Loucy (cell line): Measurements from ENCODE around the gene NRXN3.

Experiments used
- H2AFZ ChIP-seq: fragments of 200-600 bp; sonication (generic); 2 replicates; pipeline ENCODE4 v1.6.0; 2016; ENCODE audit warnings: antibody characterized with exemption, mild to moderate bottlenecking, low read length, moderate library complexity
- H3F3A ChIP-seq: fragments of 200-600 bp; 2 replicates; pipeline ENCODE4 v1.6.0; 2016; ENCODE audit warnings: antibody characterized with exemption, low read depth, mild to moderate bottlenecking
- H3K27me3 ChIP-seq: fragments of 200-600 bp; sonication (generic); 2 replicates; pipeline ENCODE4 v1.6.1; 2014; ENCODE audit warnings: low read length, mild to moderate bottlenecking; ENCODE audit not compliant: insufficient read depth, poor library complexity, severe bottlenecking
- H3K36me3 ChIP-seq: fragments of 200-600 bp; sonication (generic); 2 replicates; pipeline ENCODE4 v1.6.1; 2016; ENCODE audit warnings: low read length; ENCODE audit not compliant: insufficient read depth
- H3K4me1 ChIP-seq: fragments of 200-600 bp; sonication (generic); 2 replicates; pipeline ENCODE4 v1.5.1; 2014; ENCODE audit warnings: low read length, mild to moderate bottlenecking; ENCODE audit not compliant: insufficient read depth, poor library complexity, severe bottlenecking
- H3K4me2 ChIP-seq: fragments of 200-600 bp; sonication (generic); 2 replicates; pipeline ENCODE4 v1.6.0; 2014; ENCODE audit warnings: antibody characterized with exemption, low read length, low read depth, mild to moderate bottlenecking; ENCODE audit not compliant: poor library complexity, severe bottlenecking
- H3K4me3 ChIP-seq: fragments of 200-600 bp; sonication (generic); 2 replicates; pipeline ENCODE4 v1.5.1; 2014; ENCODE audit warnings: low read length, mild to moderate bottlenecking, mixed read lengths; ENCODE audit not compliant: poor library complexity, severe bottlenecking
- H3K79me2 ChIP-seq: fragments of 200-600 bp; sonication (generic); 2 replicates; pipeline ENCODE4 v1.6.1; 2014; ENCODE audit warnings: low read length; ENCODE audit not compliant: insufficient read depth
- H3K9ac ChIP-seq: fragments of 200-600 bp; sonication (generic); 2 replicates; pipeline ENCODE4 v1.6.0; 2014; ENCODE audit warnings: mild to moderate bottlenecking, low read depth, low read length, moderate library complexity; ENCODE audit not compliant: poor library complexity, severe bottlenecking
- H3K9me2 ChIP-seq: fragments of 200-600 bp; sonication (generic); replicated peaks from 2 replicates; pipeline ENCODE4 v1.6.1; 2016; ENCODE audit warnings: low read depth, low read length, mixed read lengths
- H3K9me3 ChIP-seq: fragments of 200-600 bp; sonication (generic); 2 replicates; pipeline ENCODE4 v1.6.1; 2014; ENCODE audit warnings: mild to moderate bottlenecking, antibody characterized with exemption, low read length, low read depth; ENCODE audit not compliant: insufficient read depth
- H4K20me1 ChIP-seq: fragments of 200-600 bp; sonication (generic); 2 replicates; pipeline ENCODE4 v1.6.0; 2014; ENCODE audit warnings: antibody characterized with exemption, low read length, mild to moderate bottlenecking; ENCODE audit not compliant: insufficient read depth, poor library complexity, severe bottlenecking
- CTCF ChIP-seq: fragments of 200-600 bp; sonication (generic); conservative IDR thresholded peaks from 2 replicates; pipeline ENCODE4 v1.5.1; 2014; ENCODE audit warnings: mild to moderate bottlenecking, antibody characterized with exemption, low read length
- EZH2phosphoT487 ChIP-seq: fragments of 200-600 bp; IDR thresholded peaks from 2 replicates; pipeline ENCODE4 v1.6.1; 2018; ENCODE audit warnings: antibody characterized with exemption, mild to moderate bottlenecking, moderate library complexity, borderline replicate concordance

Gene NRXN3

GRCh38 chr14:79420725-79421124 lies 1250.6 kb downstream of the NRXN3 start:
- H2AFZ ChIP-seq, result no peak overlapping the region
- no peaks in the 10 kb centered on the region for H3K79me2 ChIP-seq
- H3K36me3 ChIP-seq, result no peaks in the 10 kb centered on the region
- no peaks in the 10 kb centered on the region for H3K27me3 ChIP-seq
- no peaks in the 10 kb centered on the region for H3K9me3 ChIP-seq
- no peak overlapping the region for H3K9ac ChIP-seq
- no peaks in the 10 kb centered on the region for H4K20me1 ChIP-seq
- H3K9me2 ChIP-seq, result no peaks in the 10 kb centered on the region
- no peak overlapping the region for H3K4me2 ChIP-seq
- H3K4me3 ChIP-seq, result no peak overlapping the region
- H3K4me1 ChIP-seq, result no peaks in the 10 kb centered on the region
- TF ChIP-seq CTCF (no peak), EZH2phosphoT487 (no peak)
- H3F3A ChIP-seq, result no peaks in the 10 kb centered on the region

GRCh38 chr14:79421811-79422210 lies 1251.6 kb downstream of the NRXN3 start:
- TF ChIP-seq CTCF, result no peak
- TF ChIP-seq EZH2phosphoT487, result no peak
- H3K27me3 ChIP-seq, result no peaks in the 10 kb centered on the region
- H4K20me1 ChIP-seq, result no peaks in the 10 kb centered on the region
- H3K4me2 ChIP-seq, result no peak overlapping the region
- no peaks in the 10 kb centered on the region for H3F3A ChIP-seq
- no peak overlapping the region for H3K4me3 ChIP-seq
- no peaks in the 10 kb centered on the region for H3K79me2 ChIP-seq
- H2AFZ ChIP-seq, result no peak overlapping the region
- H3K36me3 ChIP-seq, result no peaks in the 10 kb centered on the region
- H3K9me2 ChIP-seq, result no peaks in the 10 kb centered on the region
- H3K9ac ChIP-seq, result no peak overlapping the region
- H3K4me1 ChIP-seq, result no peaks in the 10 kb centered on the region
- H3K9me3 ChIP-seq, result no peaks in the 10 kb centered on the region

- H3K4me2 ChIP-seq, result no peak overlapping the region
- no peak overlapping the region for H3K4me3 ChIP-seq
- no peaks in the 10 kb centered on the region for H3K9me3 ChIP-seq
- no peaks in the 10 kb centered on the region for H3K79me2 ChIP-seq
- no peaks in the 10 kb centered on the region for H3K9me2 ChIP-seq
- no peaks in the 10 kb centered on the region for H4K20me1 ChIP-seq
- H3K4me1 ChIP-seq, result no peaks in the 10 kb centered on the region
- TF ChIP-seq EZH2phosphoT487 (no peak), CTCF (no peak)
- no peak overlapping the region for H2AFZ ChIP-seq
- H3K36me3 ChIP-seq, result no peaks in the 10 kb centered on the region
- no peaks in the 10 kb centered on the region for H3K27me3 ChIP-seq
- H3K9ac ChIP-seq, result no peak overlapping the region
- no peaks in the 10 kb centered on the region for H3F3A ChIP-seq
Observed at GRCh38 chr14:79424462-79424861, 1254.3 kb downstream of the NRXN3 start.
